ENCODE measurements around the gene TMEM163.

GRCh38 chr2:134539981-134540380 lies 178.8 kb downstream of the TMEM163 start:
- TF ChIP-seq GATA2 (IDR thresholded peaks at IDR 0.05; ENCODE audit: low read depth, low read length), result no peak
- no peak for TF ChIP-seq GATA3 (IDR thresholded peaks at IDR 0.05; ENCODE audit: low read depth, low read length)
